HFFc6 (cell line): ENCODE results near the gene MLNR. TPM values are rescaled to one million over a fixed set of nuclear protein-coding genes. Genes with fewer than 3 reads are reported as not detected.

ENCODE experiments used
- DNase-seq: peaks from one replicate; pipeline ENCODE4 v3.0.0-alpha.2; 2018
- H3K27ac Mint-ChIP-seq: 2 replicates; pipeline ENCODE4 v1.8.0; 2020; ENCODE audit warnings: mild to moderate bottlenecking, mixed read lengths
- H3K27me3 Mint-ChIP-seq: 2 replicates; pipeline ENCODE4 v1.8.0; 2021; ENCODE audit warnings: mild to moderate bottlenecking, moderate library complexity, mixed read lengths; ENCODE audit not compliant: insufficient read depth
- H3K36me3 Mint-ChIP-seq: 2 replicates; pipeline ENCODE4 v1.8.0; 2021; ENCODE audit warnings: low read depth, mixed read lengths
- H3K4me1 Mint-ChIP-seq: 2 replicates; pipeline ENCODE4 v1.8.0; 2020; ENCODE audit warnings: low read depth, mixed read lengths
- H3K4me3 Mint-ChIP-seq: 2 replicates; pipeline ENCODE4 v1.8.0; 2020; ENCODE audit warnings: mild to moderate bottlenecking, moderate library complexity, mixed read lengths
- H3K9me3 Mint-ChIP-seq: 2 replicates; pipeline ENCODE4 v1.8.0; 2020; ENCODE audit warnings: mild to moderate bottlenecking, mixed read lengths
- total RNA-seq, 6 experiments: library from RNA; stranded (reverse); fragmentation: NEBNext Ultra II Directional; extraction: Animal tissue kit (Norgen Biotek cat#: 25700); gene quantifications; 2 replicates in 1 of 6; 3 replicates in 5 of 6; pipeline ENCODE4 v1.2.3, GENCODE V29; 2021
- TF ChIP-seq, protein P1 (sequence below): fragments of 200-600 bp; sonication (generic); IDR thresholded peaks from 2 replicates; pipeline ENCODE4 v1.5.0; 2021; ENCODE audit warnings: antibody characterized with exemption, mild to moderate bottlenecking

MLNR gene
- total RNA-seq, 6 experiments from 2014 or later: not detected

DNA sequence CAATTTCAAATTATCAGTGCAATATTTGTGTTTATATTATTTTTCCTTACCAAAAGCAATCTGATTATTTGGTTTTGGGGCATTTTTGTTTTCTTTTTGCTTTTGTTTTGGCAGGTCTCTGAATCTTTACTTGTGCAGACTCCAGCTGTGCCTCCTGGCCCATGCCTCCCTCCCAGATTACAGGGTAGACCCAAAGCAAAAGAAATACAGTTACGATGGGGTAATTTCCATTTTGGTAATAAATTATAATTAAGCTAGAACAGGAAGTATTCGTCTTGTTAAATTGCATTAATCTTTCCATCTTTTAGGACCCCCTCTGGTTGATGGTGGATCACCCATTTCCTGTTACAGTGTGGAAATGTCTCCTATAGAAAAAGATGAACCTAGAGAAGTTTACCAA is 29.2 kb upstream of the MLNR start:
- H3K36me3 Mint-ChIP-seq: peaks cover 28% of the 10 kb centered on the region
- no peaks in the 10 kb centered on the region for H3K9me3 Mint-ChIP-seq
- H3K4me1 Mint-ChIP-seq: no peaks in the 10 kb centered on the region
- no peak overlapping the region for H3K27ac Mint-ChIP-seq
- H3K27me3 Mint-ChIP-seq: no peaks in the 10 kb centered on the region
- no peak for DNase-seq
- H3K4me3 Mint-ChIP-seq: no peak overlapping the region
- TF ChIP-seq, protein P1, sequence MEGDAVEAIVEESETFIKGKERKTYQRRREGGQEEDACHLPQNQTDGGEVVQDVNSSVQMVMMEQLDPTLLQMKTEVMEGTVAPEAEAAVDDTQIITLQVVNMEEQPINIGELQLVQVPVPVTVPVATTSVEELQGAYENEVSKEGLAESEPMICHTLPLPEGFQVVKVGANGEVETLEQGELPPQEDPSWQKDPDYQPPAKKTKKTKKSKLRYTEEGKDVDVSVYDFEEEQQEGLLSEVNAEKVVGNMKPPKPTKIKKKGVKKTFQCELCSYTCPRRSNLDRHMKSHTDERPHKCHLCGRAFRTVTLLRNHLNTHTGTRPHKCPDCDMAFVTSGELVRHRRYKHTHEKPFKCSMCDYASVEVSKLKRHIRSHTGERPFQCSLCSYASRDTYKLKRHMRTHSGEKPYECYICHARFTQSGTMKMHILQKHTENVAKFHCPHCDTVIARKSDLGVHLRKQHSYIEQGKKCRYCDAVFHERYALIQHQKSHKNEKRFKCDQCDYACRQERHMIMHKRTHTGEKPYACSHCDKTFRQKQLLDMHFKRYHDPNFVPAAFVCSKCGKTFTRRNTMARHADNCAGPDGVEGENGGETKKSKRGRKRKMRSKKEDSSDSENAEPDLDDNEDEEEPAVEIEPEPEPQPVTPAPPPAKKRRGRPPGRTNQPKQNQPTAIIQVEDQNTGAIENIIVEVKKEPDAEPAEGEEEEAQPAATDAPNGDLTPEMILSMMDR: no peak

DNA sequence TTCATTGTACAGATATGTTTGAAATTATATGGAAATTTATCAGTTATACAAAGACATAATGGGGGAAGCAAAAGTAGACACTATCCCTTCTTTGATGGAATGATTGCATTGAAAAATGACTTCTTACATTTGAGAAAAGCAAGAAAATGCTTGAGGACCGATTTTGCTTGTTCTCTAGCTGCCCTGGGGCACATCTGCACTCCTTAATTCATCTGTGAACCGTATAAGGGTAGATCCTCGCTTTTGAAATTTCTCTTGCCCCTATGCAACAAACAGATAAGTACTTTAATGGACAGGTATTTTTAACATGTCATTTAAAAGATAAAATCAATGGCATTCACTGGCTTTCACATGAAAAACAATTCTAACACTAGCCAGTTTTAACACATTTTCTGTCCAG is 13.5 kb upstream of the MLNR start:
- no peaks in the 10 kb centered on the region for H3K4me1 Mint-ChIP-seq
- no peaks in the 10 kb centered on the region for H3K9me3 Mint-ChIP-seq
- TF ChIP-seq, protein P1: no peak
- peaks cover 2% of the 10 kb centered on the region; the same call in 1 of the 2 replicates for H3K27me3 Mint-ChIP-seq
- no peak overlapping the region for H3K4me3 Mint-ChIP-seq
- no peak for DNase-seq
- peaks cover 37% of the 10 kb centered on the region for H3K36me3 Mint-ChIP-seq
- H3K27ac Mint-ChIP-seq: no peak overlapping the region

DNA sequence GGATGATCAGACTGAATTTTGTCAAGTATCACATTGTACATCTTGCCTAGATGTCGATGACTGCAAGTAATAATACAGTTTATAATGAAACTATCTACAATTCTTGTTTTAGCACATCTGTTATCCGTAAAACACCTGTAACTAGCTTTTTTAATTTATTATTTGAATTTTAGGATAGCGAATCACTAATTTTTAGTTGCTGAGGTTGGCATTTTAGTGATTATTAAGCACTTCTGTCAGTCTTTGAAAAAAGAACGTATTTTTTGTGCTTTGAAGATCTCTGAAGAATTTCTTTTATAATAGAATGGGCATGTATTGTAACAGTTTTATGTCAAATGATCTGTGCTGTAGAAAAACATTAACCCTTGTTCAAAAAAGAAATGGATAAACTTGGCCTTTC is 11.5 kb upstream of the MLNR start:
- Mint-ChIP-seq H3K4me3 (no peak overlapping the region), H3K36me3 (peaks cover 42% of the 10 kb centered on the region), H3K9me3 (no peaks in the 10 kb centered on the region), H3K27me3 (peaks cover 2% of the 10 kb centered on the region; the same call in 1 of the 2 replicates), H3K27ac (no peak overlapping the region), H3K4me1 (peaks cover 1% of the 10 kb centered on the region)
- DNase-seq: no peak
- TF ChIP-seq, protein P1: no peak

DNA sequence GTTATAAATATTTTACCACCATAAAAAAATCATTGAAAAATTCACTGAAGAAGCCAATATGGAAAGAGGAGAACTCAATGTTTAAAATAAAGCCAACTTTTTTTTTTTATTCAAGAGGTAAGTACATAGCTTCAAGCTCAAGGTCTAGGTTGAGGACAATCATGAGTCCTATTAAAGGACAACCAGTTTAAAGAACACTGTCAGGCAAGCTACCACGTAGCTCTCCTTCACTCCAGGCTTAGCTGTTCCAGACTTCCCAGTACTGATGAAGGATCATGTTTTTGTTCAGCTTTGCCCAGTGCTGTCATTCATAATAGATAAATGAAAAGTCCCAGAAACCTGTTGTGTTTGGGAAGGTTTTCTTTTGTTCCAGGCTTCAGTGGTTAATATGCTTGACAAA is 10.0 kb upstream of the MLNR start:
- H3K4me1 Mint-ChIP-seq: peaks cover 16% of the 10 kb centered on the region
- peaks cover 36% of the 10 kb centered on the region for H3K36me3 Mint-ChIP-seq
- no peaks in the 10 kb centered on the region for H3K9me3 Mint-ChIP-seq
- H3K27ac Mint-ChIP-seq: no peak overlapping the region
- H3K27me3 Mint-ChIP-seq: peaks cover 2% of the 10 kb centered on the region; the same call in 1 of the 2 replicates
- no peak overlapping the region for H3K4me3 Mint-ChIP-seq
- no peak for DNase-seq
- TF ChIP-seq, protein P1: no peak

DNA sequence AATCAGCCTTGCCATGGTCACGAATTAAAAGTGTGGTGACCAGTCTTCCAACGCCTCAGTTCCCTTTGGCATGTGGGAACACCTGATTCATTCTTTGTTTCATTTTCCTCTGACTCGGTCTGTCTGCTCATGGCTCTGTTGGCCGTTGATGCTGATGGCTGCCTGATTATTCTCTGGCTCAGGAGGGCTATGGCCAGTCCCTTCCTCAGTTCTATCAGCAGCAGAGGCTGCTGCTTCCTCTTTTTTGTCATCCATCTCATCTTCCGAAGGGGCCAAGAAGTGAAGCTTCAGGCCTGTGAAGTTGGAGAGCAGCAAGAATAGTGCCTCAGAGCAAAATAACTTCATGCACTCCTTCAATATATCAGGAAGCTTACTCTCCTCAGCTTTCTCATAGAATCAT is 9.5 kb upstream of the MLNR start:
- Mint-ChIP-seq H3K4me3 (no peak overlapping the region), H3K9me3 (no peaks in the 10 kb centered on the region), H3K27ac (no peak overlapping the region), H3K36me3 (peaks cover 35% of the 10 kb centered on the region), H3K4me1 (peaks cover 17% of the 10 kb centered on the region), H3K27me3 (peaks cover 2% of the 10 kb centered on the region; the same call in 1 of the 2 replicates)
- no peak for DNase-seq
- TF ChIP-seq, protein P1: no peak

DNA sequence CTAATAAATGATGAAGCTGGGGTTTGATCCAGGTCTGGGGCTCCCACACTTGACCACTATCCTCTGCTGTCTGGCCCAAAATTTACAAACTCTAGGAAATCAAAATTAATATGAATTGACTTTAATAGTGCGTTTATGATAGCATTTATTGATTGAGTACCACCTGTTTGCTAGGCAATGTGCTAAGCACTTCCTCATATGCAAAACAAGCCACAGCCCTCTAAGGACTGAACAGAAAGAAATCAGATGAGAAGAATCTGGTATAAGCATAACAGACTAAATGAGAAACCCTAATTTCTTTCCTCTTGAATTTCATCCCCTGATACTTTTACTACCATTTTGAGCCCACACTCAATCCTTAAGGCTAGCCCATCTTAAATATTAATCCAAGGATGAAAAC is 6.6 kb upstream of the MLNR start:
- no peak overlapping the region for H3K27ac Mint-ChIP-seq
- TF ChIP-seq, protein P1: no peak
- H3K27me3 Mint-ChIP-seq: peaks cover 17% of the 10 kb centered on the region
- no peak for DNase-seq
- H3K4me3 Mint-ChIP-seq: no peak overlapping the region
- H3K4me1 Mint-ChIP-seq: peaks cover 28% of the 10 kb centered on the region
- H3K36me3 Mint-ChIP-seq: peaks cover 32% of the 10 kb centered on the region
- no peaks in the 10 kb centered on the region for H3K9me3 Mint-ChIP-seq
